Measurements from ENCODE around the gene PMCH.

GRCh38 chr12:102220736-102221135 is 23.1 kb upstream of the PMCH start:
- TF ChIP-seq POLR2A (IDR thresholded peaks at IDR 0.05) (no peak), CTCF (IDR thresholded peaks at IDR 0.05) (no peak)
